AG09319 (cell line): ENCODE data around the gene FMN1.

Experiments
- DNase-seq: peaks from one replicate; pipeline ENCODE4 v3.0.0-alpha.2; 2010; ENCODE audit warnings: low read depth; ENCODE audit errors: extremely low read depth
- CTCF ChIP-seq: IDR thresholded peaks from 2 replicates; pipeline ENCODE4 v1.5.1; 2011; ENCODE audit warnings: low read depth, mild to moderate bottlenecking, inconsistent platforms, low read length, moderate library complexity

Gene FMN1

GRCh38 chr15:32729700-32730395, 464.7 kb downstream of the FMN1 start:
- DNase-seq: no peak
- no peak for TF ChIP-seq CTCF

GRCh38 chr15:32723171-32723948, 471.2 kb downstream of the FMN1 start:
- DNase-seq: no peak
- no peak for TF ChIP-seq CTCF

- TF ChIP-seq CTCF: no peak
- DNase-seq: no peak
Measured at GRCh38 chr15:32722136-32722535, 472.4 kb downstream of the FMN1 start.

GRCh38 chr15:32721596-32721995, 472.9 kb downstream of the FMN1 start:
- no peak for DNase-seq
- no peak for TF ChIP-seq CTCF

- no peak for TF ChIP-seq CTCF
- DNase-seq: no peak
Measured at GRCh38 chr15:32718821-32719716, 475.4 kb downstream of the FMN1 start.

- no peak for TF ChIP-seq CTCF
- no peak for DNase-seq
Measured at GRCh38 chr15:32718227-32718820, 476.2 kb downstream of the FMN1 start.
